ENCODE results near the gene TRIP12.
A peak's percentile ranks its signal among the peaks of the same experiment; 100 is the strongest.
"Not testable (repeated sequence)": the region's sequence is repeated elsewhere in the genome, so short reads cannot be mapped to it uniquely, and the experiment has no call there.

The TRIP12 gene

GRCh38 chr2:229921892-229922448 is at the start of gene TRIP12:
TRIP12 (minus strand) TSS chr2:229922009; CDS start chr2:229880079, 41,930 bp downstream.
- DNase-seq = peak; percentile 93 to 100

GRCh38 chr2:229971298-229971790 is 49.5 kb upstream of the TRIP12 start:
- no peak for DNase-seq

- DNase-seq = no peak
These were observed 48.6 kb upstream of the TRIP12 start for GRCh38 chr2:229970406-229970805.

GRCh38 chr2:229969921-229970320 is 48.1 kb upstream of the TRIP12 start:
- no peak for DNase-seq

GRCh38 chr2:229963596-229963995 is 41.8 kb upstream of the TRIP12 start:
- not testable (repeated sequence) for DNase-seq

- no peak for DNase-seq
These were observed 34.7 kb upstream of the TRIP12 start for GRCh38 chr2:229956491-229956890.

- no peak for DNase-seq
These were observed 33.9 kb upstream of the TRIP12 start for GRCh38 chr2:229955663-229956062.

- no peak for DNase-seq
These were observed 30.5 kb upstream of the TRIP12 start for GRCh38 chr2:229952256-229952835.

- no peak for DNase-seq
These were observed 25.7 kb upstream of the TRIP12 start for GRCh38 chr2:229947544-229947943.

- no peak for DNase-seq
These were observed 24.2 kb upstream of the TRIP12 start for GRCh38 chr2:229945975-229946374.

- DNase-seq = no peak
These were observed 22.1 kb upstream of the TRIP12 start for GRCh38 chr2:229943770-229944449.

GRCh38 chr2:229943171-229943570 is 21.4 kb upstream of the TRIP12 start:
- no peak for DNase-seq

GRCh38 chr2:229942671-229943070 is 20.9 kb upstream of the TRIP12 start:
- no peak for DNase-seq

GRCh38 chr2:229937537-229937936 is 15.7 kb upstream of the TRIP12 start:
- no peak for DNase-seq

- no peak for DNase-seq
These were observed 9.4 kb upstream of the TRIP12 start for GRCh38 chr2:229931241-229931640.

GRCh38 chr2:229930656-229931055 is 8.8 kb upstream of the TRIP12 start:
- no peak for DNase-seq

- no peak for DNase-seq
These were observed 6.1 kb upstream of the TRIP12 start for GRCh38 chr2:229927817-229928321.

GRCh38 chr2:229925201-229925600 is 3.4 kb upstream of the TRIP12 start:
- DNase-seq = no peak

- not testable (repeated sequence) for DNase-seq
These were observed 2.7 kb upstream of the TRIP12 start for GRCh38 chr2:229924541-229924940.

- no peak for DNase-seq
These were observed 909 bp upstream of the TRIP12 start, which contains the start of gene FBXO36 for GRCh38 chr2:229922449-229923386. FBXO36 (plus strand) TSS chr2:229922503; CDS start chr2:229922514, 11 bp downstream.

- DNase-seq = peak in 1 of 2 donors; percentile 79
These were observed 513 bp downstream of the TRIP12 start for GRCh38 chr2:229921101-229921891.
